NCI-H187 treated with DMSO at 0.1 percent for 48 hours (cell line): Measurements from ENCODE around the gene GBGT1.

ENCODE experiments used
- DNase-seq: peaks from one replicate; lab custom pipeline; 2025; lab: John Stamatoyannopoulos, UW

The GBGT1 gene

DNA sequence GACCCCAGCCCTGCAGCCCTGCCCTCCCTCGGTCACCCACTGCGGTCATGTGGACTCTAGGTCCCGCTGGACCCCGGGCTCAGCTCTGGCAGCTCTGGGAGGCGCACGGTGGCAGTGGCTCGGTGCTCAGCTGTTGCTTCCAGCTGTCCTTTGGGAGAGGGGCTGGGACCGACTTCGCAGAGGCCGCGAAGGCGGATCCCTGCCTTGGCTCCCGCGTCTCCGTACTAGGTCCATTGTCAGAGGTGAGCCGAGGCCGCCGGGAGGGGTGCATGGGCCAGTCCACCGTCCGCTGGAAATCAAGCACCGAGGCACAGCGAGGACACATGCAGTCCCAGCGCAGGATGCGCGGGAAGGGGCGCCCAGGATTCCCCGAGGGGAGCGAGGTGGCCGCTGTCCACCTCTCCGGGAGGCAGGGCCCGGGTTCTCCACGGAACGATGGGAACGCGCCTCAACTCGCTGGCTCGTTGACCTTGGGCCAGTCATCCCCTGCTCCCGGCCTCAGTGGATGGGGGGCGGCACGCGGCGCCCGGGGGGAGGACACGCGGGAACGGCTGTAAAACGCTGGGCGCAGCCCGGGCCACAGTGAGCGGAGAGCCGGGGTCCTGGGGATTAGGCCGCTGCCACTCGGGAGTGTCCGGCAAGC lies 732 bp downstream of the GBGT1 start:
- no peak for DNase-seq

DNA sequence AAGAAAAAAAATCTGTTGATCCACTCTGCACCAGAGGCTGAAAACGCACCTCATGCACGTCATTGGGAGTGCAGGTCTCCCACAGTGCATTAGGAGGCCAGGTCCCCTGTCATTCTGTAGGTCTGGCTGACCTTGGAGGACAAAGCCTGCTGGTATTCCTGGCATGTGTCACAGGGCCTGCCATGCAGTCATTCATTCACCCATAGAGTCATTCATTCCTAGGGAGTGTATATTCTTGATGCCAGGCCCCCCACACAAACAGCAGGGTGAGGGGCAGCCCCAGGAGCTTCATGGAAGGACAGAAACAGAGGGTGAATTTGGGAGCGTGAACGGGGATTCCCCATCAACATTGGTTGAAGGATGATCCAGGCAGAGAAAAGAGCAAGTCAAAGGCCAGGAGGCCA lies 2.2 kb downstream of the GBGT1 start:
- DNase-seq, result no peak

DNA sequence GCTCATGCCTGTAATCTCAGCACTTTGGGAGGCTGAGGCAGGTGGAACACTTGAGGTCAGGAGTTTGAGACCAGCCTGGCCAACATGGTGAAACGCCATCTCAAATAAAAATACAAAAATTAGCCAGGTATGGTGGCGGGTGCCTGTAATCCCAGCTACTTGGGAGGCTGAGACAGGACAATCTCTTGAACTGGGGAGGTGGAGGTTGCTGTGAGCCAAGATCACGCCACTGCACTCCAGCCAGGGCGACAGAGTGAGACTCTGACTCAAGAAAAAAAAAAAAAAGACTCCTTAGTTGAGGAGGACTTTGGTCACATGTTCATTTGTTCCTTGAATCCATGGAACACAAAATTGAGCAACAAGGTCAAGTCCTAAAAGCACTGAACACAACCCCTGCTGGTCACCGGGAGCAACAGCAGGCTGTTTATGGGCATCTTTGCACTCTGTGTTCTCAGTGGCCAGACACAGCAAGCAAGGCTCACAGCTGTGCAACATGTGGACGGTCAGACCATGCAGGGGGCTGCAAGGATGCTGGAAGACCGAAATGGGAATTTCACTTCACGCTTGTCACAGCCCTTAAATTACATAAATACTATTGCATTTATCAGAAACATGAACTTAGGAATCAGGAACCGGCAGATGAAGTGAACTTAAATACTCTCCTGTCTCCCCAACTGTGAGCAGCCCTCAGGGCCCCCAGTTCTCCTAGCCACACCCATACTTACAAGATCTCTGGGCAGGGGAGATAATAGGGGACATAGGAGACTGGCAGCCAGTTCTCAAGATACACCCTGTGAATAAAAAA lies 2.8 kb downstream of the GBGT1 start:
- no peak for DNase-seq

DNA sequence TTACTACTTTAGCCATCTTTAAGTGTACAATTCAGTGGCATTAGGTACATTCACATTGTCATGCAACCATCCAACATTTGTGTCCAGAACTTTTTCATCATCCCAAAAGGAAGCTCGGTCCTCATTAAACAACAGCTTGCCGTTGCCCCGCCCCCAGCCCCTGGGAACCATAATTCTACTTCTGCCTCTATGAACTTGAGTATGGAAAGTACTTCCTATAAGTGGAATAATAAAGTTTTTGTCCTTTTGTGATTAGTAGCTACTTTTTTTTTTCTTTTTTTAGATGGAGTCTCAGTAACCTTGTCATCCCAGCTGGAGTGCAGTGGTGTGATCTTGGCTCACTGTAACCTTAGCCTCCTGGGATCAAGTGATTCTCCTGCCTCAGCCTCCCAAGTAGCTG lies 5.0 kb downstream of the GBGT1 start:
- no peak for DNase-seq

DNA sequence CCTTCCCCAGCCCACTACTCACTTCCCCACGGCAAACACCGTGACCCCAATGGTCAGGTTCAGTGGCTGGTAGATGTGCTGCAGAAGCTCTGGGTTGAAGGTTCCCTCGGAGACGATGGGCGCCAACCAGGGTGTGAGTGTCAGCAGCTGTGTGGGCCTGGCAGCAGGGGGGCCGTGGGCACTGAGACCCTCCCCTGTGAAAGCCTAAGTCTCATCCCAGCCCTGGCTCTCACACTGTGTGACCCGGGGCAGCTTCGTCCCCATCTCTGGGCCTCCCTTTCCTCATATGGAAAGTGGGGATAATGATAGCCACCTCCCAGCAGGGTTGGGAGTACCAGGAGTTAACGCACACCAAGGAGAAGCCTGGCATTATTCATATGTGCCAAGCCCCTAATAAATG lies 8.6 kb downstream of the GBGT1 start:
- no peak for DNase-seq

DNA sequence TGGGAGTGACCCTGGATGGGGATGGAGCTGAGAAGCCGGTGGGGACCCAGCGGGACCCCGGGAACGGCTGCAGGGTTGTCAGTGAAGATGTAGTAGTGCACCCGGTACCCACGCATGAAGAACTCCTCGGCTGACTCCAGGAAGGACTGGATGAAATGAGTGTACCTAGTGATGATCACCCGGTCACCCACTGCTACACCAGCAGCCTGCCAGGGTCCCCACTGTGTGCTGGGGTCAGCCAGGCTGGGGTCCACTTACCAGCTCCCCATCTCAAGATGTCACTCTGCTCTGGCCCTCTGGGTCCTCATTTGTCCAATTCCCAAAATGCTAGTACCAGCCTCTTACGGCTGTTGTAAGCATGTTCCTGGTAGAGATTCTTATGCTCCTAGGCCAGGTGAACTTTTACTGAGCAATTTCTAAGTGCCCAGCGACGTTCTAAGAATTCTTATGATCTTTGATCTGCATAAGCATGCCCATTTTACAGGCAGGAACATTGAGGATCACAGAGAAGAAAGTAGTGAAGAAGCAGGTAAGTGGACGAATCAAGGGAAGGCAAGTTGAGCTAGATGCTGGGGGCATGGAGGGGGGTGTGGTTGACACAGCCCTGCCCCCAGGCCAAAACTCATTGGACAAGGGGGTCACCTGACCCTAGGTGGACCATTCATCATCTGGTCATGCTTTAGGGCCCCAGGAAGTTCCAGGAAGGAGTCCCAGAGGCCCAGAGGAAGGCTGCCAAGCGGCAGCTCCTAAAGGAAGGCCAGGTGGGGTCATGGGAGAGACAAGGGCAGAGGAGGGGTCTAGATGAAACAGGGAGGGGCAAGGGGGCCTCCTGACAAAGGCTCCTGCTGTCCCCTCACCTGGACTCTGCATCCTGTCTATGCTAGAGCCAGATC lies 9.4 kb downstream of the GBGT1 start:
- no peak for DNase-seq

DNA sequence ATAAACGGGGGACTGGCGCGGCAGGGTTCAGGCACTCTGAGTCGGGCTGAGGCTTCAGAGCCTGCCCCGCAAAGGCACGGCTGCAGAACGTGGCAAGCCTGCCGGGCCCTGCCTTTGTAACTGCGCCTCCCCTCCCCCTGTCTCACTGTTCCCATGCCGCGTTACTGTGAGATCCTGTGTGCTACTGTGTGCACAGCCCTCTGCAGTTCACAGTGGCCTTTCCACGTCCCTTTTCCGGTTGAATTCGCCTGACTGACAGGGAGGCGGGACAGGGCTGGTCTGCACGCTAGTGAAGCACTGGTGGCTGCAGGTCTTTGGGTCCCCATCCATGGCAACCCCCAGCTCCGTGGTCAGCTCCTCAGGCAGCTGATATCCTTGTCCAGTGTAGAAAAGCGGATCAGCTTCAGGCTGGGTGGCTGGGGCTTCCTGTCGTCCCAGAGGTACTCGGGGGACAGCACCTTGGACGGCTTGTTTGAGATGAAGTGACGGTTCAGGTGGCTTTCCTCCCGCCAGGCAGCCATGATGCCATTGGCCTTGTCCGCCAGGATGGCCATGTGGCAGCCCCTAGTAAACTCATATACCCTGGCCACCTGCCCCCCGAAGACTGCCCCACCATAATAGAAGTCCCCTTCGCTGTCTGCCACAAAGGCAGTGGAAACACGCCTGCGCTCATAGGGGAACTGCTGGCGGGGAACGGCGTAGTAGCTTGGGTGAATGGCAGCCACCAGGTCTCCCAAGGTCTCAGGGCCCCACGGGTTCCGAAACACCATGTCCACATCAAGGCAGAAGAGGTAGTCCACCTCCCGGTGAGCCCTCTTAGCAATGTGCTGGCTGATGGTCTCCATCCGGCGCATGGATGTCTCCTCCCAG lies 10.3 kb downstream of the GBGT1 start:
- DNase-seq, result no peak

DNA sequence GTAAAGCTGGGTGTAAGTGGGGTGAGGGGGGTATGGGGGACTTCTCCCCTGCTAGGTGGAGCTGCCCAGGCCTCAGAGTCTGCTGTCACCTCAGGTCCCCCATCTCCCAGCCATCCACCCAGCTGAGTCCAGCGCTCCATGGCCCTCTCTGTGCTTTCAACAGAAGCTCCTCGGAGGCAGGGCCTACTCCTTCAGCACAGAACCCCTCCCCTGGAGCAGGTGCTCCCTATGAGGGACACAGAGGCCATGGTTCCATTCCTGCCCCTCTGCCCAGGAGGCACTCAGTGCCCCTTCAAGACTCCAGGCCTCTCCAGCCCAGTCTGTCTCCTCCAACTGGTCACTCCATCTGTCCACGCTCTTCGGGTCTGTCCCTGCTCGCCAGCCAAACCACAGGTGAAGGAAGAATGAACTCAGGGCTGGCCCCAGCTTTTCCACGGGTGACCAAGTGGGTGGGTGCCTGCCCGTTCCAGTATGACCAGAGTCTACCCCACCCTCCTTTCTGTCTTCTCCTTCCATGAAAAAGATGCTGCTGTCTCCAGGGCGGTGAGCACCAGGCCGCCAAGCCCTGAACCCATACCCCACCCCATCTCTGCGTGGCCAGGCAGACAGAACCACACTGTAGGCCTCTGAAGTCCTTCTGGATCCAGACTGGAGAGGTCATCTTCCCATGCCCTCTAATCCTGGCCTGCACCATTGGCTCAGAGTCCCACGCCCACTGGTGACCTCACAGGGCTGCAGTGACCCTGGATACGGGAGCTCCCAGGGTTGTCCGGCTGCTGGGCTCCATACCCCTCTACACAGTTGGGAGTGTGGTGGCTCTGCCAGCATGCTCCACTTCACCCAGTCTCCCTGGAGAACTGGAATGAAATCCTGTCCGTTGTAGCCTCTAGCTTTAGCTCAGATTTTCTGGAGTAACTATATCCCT lies 11.9 kb downstream of the GBGT1 start:
- DNase-seq, result no peak

- no peak for DNase-seq
These were observed 12.7 kb downstream of the GBGT1 start for GRCh38 chr9:133151041-133151440.

DNA sequence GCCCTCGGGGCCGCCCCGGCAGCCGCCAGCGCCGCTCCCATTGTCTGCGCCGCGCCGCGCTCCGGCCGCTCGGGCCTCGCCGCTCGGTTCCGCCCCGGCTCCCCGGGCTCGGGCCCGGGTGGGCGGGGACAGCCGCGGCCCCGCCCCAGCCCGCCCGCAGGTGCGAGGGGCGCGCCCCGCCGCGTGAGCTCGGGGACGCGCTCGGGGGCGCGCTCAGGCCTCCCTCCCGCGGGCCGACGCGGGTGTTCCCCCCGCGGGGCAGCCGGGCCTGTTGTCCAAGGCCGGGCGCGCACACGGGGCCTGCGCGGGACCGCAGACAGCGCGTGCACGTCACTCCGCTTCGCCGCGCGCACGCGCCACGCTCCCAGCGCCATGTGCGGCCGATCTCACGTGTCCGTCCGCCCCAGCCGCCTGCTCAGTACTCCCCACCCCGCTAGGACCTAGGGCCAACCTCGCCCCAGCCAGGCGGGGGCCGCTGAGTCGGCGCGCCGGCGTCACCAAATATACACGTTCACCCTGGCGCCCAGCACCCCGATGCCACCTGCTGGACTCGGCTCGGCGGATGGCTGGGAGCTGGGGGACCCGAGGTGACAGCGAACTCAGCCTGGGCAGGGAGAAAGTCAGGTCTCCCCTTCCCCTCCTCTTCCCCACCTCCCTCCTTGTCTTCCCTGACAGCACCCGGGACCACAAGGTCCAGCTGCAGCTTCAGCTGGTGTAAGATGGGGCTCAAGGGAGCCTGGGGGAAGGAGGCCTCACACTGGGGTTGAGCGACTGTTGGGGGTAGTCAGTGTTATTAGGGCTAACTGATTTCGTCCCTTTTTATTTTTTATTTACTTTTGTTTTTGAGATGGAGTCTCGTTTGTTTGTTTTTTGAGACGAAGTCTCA lies 14.3 kb downstream of the GBGT1 start:
- no peak for DNase-seq

DNA sequence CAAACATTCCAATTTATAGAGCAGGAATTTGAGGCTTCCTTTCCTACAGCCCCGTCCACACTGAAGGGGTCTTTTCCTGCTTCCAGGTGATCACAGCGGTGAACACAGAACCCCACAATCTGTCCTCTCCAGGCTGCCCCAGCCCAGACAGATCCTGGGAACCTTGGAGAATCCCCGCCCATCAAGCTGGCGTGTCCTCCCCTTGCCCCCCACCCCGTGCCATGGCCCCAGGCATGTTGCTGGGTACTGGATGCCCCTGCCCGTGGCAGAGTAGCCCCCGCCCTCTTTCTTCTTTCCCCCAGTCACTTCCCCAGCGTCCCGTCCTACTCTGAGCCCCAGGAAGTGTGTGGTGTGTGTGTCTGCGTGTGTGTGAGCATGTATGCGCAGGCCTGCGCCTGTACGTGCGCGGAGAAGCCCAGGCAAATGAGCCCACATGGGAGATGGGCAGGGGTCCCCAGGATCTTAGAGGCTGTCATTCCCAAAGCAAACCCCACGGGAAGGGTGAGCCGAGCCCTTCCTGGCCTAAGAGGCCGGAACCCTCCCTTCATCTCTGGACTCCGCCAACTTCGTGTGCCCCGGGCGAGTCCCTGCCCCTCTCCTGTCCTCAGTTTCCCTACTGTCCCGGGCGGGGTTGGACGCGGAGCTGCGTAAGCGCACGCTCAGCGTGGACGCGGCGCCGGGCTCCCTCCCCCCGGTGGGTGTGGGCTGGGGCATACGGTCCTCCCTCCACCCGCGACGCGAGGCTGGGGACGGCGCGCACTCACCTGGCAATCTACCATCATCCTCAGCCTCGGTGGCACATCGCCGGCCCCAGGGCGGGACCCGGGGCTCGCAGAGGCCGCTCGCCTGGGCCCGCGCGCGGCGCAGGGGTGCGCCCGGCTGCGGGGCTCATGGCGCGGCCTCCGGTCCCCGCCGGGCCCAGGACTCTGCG lies 15.2 kb downstream of the GBGT1 start:
- no peak for DNase-seq

DNA sequence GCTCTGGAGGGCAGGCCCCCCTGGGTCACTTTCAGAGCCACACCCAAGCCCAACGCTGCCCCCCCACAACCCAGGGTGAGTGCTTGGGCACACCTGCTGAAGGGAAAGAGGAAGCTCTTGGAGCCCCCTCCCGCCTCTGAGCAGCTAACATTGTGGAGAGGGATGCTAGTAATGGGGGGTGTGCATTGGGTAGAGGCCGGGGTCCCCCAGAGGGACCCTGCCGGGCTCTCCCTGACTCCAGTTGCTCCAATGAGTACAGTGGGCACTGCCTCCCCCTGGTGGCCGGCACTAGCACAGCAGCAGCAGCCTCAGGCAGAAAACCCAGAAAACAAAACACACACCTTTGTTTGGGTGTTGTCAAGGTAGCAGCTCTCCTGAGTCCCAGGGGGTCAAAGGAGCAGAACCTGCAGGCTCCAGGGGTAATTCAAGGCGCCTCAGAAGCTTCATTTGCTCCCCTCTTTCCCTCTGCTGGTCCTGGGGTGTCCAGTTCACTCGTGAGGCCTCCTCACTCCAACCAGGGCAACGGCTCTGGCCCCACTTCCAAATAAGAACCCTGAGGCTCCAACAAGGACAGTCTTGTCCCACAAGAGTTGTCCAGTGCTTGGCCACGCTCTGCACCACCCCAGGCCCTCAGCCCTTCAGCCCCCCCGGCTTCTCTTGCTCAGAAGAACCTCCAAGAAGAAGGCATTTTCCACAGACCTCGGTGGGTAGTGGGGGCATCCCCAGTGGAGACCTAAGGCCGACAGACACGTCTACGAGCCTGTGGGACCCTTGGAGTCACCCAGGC lies 16.1 kb downstream of the GBGT1 start:
- DNase-seq, result no peak

- no peak for DNase-seq
These were observed 16.8 kb downstream of the GBGT1 start for GRCh38 chr9:133146746-133147411.

GRCh38 chr9:133144904-133145851 lies 18.5 kb downstream of the GBGT1 start:
- DNase-seq, result no peak

GRCh38 chr9:133144142-133144903 lies 19.4 kb downstream of the GBGT1 start:
- no peak for DNase-seq
